Neutrophil (primary cell): ENCODE results near the gene TAF1B.

Source experiments
- H3K27ac ChIP-seq: fragments of 200-600 bp; sonication (generic); 2 replicates; pipeline ENCODE4 v1.5.1; 2016; ENCODE audit warnings: mild to moderate bottlenecking, moderate library complexity
- H3K27me3 ChIP-seq: fragments of 200-600 bp; sonication (generic); 2 replicates; pipeline ENCODE4 v1.6.0; 2016; ENCODE audit warnings: mild to moderate bottlenecking
- H3K36me3 ChIP-seq: fragments of 200-600 bp; sonication (generic); 2 replicates; pipeline ENCODE4 v1.5.1; 2017
- H3K4me1 ChIP-seq, 2 experiments: fragments of 200-600 bp in 1 of 2; sonication (generic) in 1 of 2; 1 replicate in 1 of 2; 2 replicates in 1 of 2; pipeline versions ENCODE4 v1.5.1 to v1.6.1; 2013 to 2016; ENCODE audit warnings: low read depth in 1 of 2, low read length in 1 of 2, mild to moderate bottlenecking in 1 of 2, moderate library complexity in 1 of 2; ENCODE audit not compliant: control insufficient read depth in 1 of 2, insufficient read depth in 1 of 2
- H3K4me3 ChIP-seq, 2 experiments: fragments of 200-600 bp in 1 of 2; sonication (generic) in 1 of 2; 1 replicate in 1 of 2; 2 replicates in 1 of 2; pipeline ENCODE4 v1.5.1; 2013 to 2016; ENCODE audit warnings: low read depth in 1 of 2, low read length in 1 of 2, mild to moderate bottlenecking in 1 of 2, moderate library complexity in 1 of 2
- H3K9me3 ChIP-seq: fragments of 200-600 bp; sonication (generic); 2 replicates; pipeline ENCODE4 v1.5.1; 2016
- TF ChIP-seq, protein P1 (sequence below): fragments of 200-600 bp; sonication (generic); IDR thresholded peaks from 2 replicates; pipeline ENCODE4 v1.5.1; 2016; ENCODE audit warnings: antibody characterized with exemption

TAF1B gene

DNA sequence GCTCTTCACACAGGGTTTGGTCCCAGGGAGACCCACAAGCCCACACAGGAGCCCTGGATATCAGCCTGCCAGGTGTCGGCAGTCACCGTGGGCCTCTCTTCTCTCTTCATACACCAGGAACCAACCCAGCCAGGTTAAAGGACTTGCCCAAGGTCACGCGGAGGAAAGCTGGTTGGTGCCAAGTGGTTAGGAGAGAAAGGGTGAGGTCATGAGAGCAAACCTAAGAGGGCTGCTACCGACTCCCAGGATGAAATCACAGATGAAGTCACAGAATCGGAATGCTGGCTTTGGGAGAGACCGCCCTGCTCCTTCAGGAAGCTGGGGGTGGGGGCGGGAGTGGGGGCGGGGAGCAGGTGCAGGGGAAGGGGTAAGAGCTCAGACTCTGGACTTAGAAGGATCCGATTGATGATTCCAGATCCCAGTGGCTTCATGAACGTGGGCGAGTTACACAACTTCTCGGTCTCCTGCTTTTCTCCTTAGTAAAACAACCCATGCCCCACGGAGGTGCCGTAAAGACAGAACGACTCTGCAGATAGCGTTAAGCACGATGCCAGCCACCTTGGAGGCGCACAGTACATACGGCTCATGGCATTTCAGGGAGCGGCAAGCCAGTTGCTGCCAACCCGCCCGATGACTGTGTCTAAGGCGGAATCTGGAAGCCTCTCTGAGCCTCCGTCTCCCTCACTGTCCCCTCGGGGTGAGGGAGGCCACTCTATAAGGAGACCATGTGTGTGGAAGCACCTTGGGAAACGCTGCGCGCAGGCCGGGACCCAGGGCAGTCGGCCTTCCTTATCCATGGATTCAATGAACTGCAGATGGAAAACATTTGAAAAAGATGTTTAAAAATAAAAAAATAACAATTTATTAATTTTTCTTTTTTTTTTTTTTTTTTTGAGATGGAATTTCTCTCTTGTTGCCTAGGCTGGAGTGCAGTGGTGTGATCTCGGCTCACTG, 23.0 kb upstream of the TAF1B start:
- no peak overlapping the region for H3K4me3 ChIP-seq
- peaks cover 8% of the 10 kb centered on the region for H3K27me3 ChIP-seq
- H3K9me3 ChIP-seq: no peaks in the 10 kb centered on the region
- TF ChIP-seq, protein P1, sequence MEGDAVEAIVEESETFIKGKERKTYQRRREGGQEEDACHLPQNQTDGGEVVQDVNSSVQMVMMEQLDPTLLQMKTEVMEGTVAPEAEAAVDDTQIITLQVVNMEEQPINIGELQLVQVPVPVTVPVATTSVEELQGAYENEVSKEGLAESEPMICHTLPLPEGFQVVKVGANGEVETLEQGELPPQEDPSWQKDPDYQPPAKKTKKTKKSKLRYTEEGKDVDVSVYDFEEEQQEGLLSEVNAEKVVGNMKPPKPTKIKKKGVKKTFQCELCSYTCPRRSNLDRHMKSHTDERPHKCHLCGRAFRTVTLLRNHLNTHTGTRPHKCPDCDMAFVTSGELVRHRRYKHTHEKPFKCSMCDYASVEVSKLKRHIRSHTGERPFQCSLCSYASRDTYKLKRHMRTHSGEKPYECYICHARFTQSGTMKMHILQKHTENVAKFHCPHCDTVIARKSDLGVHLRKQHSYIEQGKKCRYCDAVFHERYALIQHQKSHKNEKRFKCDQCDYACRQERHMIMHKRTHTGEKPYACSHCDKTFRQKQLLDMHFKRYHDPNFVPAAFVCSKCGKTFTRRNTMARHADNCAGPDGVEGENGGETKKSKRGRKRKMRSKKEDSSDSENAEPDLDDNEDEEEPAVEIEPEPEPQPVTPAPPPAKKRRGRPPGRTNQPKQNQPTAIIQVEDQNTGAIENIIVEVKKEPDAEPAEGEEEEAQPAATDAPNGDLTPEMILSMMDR: no peak
- no peaks in the 10 kb centered on the region for H3K4me1 ChIP-seq
- H3K27ac ChIP-seq: no peak overlapping the region
- H3K36me3 ChIP-seq: no peaks in the 10 kb centered on the region

DNA sequence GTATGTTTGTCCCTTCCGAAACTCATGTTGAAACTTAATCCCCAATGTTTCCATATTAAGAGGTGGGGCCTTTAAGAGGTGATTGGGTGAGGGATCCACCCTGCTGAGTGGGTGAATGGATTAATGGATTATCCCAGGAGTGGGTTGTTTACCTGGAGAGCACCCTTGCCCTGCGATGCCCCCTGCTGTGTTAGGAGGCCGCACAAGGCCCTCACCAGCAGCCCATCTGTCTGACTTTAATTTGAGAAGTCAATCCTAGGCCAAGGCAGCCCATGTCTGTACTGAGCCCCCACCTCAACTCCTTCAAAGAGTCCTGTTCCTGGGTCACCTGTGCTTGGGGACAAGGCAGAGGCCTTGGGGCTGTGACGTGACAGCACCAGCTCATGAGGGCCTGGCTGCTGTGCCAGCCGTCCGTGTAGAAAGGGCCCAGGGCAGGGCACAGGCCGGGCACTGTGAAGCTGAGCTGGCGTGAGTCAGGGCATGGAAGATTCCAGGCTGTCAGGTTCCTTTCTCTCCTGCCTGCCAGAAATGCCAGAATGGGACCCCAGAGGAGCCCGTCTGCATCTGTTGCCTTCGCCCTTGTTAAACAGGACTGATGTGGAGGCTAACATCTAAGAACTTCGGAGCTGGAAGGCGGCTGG, 21.3 kb upstream of the TAF1B start:
- no peaks in the 10 kb centered on the region for H3K27me3 ChIP-seq

DNA sequence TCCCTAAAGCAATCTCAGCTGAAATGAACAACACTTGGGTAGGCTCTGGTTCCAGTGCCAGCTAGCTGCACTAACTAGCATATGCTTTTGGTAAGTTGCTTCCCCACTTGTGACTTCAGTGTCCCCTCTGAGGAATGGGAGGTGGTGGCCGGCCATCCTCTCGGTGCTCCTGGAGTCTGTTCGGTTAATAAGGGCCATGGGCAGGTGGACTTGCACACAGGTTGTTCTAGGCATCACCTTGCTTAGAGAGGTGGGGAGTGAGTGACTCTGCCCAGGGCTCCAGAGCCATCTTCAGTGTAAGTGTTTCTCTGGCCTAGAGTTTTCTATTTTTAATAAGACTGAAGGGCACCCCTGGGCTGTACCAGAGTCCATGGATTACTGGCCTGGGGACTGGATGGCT, 18.8 kb upstream of the TAF1B start:
- H3K4me3 ChIP-seq: no peak overlapping the region
- H3K9me3 ChIP-seq: no peaks in the 10 kb centered on the region
- no peaks in the 10 kb centered on the region for H3K4me1 ChIP-seq
- no peak overlapping the region for H3K27ac ChIP-seq
- H3K27me3 ChIP-seq: peaks cover 13% of the 10 kb centered on the region
- TF ChIP-seq, protein P1: no peak
- H3K36me3 ChIP-seq: no peaks in the 10 kb centered on the region

More for the DNA sequence above, 21.3 kb upstream of the TAF1B start:
- Histone ChIP-seq H3K4me3 (no peak overlapping the region), H3K27ac (no peak overlapping the region), H3K4me1 (no peaks in the 10 kb centered on the region), H3K36me3 (no peaks in the 10 kb centered on the region), H3K9me3 (no peaks in the 10 kb centered on the region)
- TF ChIP-seq, protein P1: no peak

DNA sequence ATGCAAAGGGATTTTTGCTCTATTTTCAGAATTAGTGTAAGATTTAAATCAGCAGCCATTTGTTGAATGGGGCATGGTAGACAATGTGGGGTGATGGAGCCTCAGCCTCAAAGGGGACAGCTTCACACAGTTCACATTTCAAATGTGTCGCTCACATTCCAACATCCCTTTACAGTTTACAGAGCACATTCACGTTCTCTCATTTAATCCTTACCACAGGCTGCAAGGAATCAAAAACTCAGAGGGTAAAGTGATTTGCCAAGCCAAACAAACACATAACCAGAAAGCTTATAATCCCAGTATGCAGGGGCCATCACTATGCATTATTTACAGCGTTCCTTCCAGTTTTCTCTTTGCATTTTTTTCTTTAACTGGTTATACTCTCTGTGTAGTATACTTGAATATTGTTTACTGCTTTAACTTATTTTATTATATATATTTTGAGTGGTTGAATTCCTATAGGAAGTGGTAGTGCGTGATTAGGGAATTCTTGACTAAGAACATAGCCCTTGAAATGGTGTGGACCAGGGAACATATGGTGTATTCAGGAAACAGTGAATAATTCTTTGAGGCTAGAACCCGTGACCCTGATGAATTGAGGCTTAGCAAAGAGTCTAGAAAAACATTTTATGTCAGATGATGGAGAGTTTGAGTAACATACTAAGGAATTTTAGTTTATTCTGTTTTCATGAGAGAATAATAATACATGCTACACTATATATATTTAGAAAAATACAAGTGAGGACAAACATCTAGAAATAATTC, 18.1 kb upstream of the TAF1B start:
- Histone ChIP-seq H3K4me1 (no peaks in the 10 kb centered on the region), H3K27ac (no peak overlapping the region)
- TF ChIP-seq, protein P1: no peak

DNA sequence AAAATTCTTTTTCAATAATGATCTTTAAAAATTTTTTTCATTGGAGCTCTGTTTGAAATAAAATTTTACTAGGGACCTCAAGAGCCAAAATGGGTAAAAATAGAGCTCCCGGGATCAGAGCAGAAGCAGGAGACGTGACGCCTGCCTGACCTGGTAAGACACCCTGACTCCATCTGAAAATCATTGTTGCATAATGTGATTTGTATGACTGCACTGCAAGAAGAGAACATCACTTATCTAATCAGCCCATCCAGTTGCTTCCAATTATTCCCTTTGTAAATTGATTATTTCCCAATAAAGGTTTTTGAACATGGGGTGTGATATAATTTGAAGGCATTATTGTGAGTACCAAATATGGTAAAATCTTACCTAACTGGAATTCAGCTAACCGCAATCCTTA, 17.1 kb upstream of the TAF1B start:
- H3K4me3 ChIP-seq: no peak overlapping the region
- peaks cover 14% of the 10 kb centered on the region for H3K27me3 ChIP-seq
- no peak overlapping the region for H3K27ac ChIP-seq
- H3K36me3 ChIP-seq: no peaks in the 10 kb centered on the region
- H3K9me3 ChIP-seq: no peaks in the 10 kb centered on the region
- TF ChIP-seq, protein P1: no peak
- no peaks in the 10 kb centered on the region for H3K4me1 ChIP-seq

More for the DNA sequence above, 18.1 kb upstream of the TAF1B start:
- Histone ChIP-seq H3K4me3 (no peak overlapping the region), H3K27me3 (peaks cover 14% of the 10 kb centered on the region), H3K9me3 (no peaks in the 10 kb centered on the region), H3K36me3 (no peaks in the 10 kb centered on the region)
